Bronchial epithelial cell (primary cell): ENCODE measurements around the gene VPS26C. TPM values are rescaled to one million over a fixed set of nuclear protein-coding genes. Genes with fewer than 3 reads are reported as not detected.
"Not testable (repeated sequence)": the region's sequence is repeated elsewhere in the genome, so short reads cannot be mapped to it uniquely, and the experiment has no call there.

Experiments
- DNase-seq: peaks from one replicate; pipeline ENCODE4 v3.0.0-alpha.2; 2010; ENCODE audit warnings: low read depth
- FAIRE-seq: peaks from 2 replicates; lab custom pipeline; 2011; peaks lifted over from hg19 to GRCh38; lab: Jason Lieb, UNC
- H3K27me3 ChIP-seq: 2 replicates; pipeline ENCODE4 v1.5.1; 2011; ENCODE audit warnings: low read length; ENCODE audit not compliant: control insufficient read depth, insufficient read depth
- H3K36me3 ChIP-seq: 2 replicates; pipeline ENCODE4 v1.5.1; 2011; ENCODE audit warnings: low read length; ENCODE audit not compliant: control insufficient read depth, insufficient read depth
- H3K4me3 ChIP-seq: 2 replicates; pipeline ENCODE4 v1.5.1; 2011; ENCODE audit warnings: mild to moderate bottlenecking, low read depth, low read length, control low read depth
- CTCF ChIP-seq: IDR thresholded peaks from 2 replicates; pipeline ENCODE4 v1.5.1; 2011; ENCODE audit warnings: mild to moderate bottlenecking, moderate library complexity, low read length, control low read depth, inconsistent platforms; ENCODE audit not compliant: insufficient read depth, severe bottlenecking
- total RNA-seq: library from RNA; depleted of rRNA; stranded (reverse); fragments of >200 nt; gene quantifications from 2 replicates; pipeline ENCODE4 v1.2.1, GENCODE V29; 2014

The VPS26C gene
- total RNA-seq: 50.4 and 50.5 TPM in 2 replicates

- H3K27me3 ChIP-seq: no peaks in the 10 kb centered on the region
- TF ChIP-seq CTCF: no peak
- DNase-seq (peak; percentile 98), FAIRE-seq (no peak)
- H3K4me3 ChIP-seq: peak within 1 kb of the TSS; percentile 71
- peaks cover 1% of the 10 kb centered on the region for H3K36me3 ChIP-seq
These were observed at the start of gene VPS26C for GRCh38 chr21:37267269-37268185. Gene VPS26C, minus strand, starts transcription at chr21:37267334. Its CDS starts 40 bp downstream, at chr21:37267294.

- FAIRE-seq, H3K4me3 ChIP-seq, DNase-seq, H3K27me3 ChIP-seq, H3K36me3 ChIP-seq: not testable (repeated sequence)
These were observed 48.9 kb upstream of the VPS26C start for GRCh38 chr21:37316072-37316471.

DNA sequence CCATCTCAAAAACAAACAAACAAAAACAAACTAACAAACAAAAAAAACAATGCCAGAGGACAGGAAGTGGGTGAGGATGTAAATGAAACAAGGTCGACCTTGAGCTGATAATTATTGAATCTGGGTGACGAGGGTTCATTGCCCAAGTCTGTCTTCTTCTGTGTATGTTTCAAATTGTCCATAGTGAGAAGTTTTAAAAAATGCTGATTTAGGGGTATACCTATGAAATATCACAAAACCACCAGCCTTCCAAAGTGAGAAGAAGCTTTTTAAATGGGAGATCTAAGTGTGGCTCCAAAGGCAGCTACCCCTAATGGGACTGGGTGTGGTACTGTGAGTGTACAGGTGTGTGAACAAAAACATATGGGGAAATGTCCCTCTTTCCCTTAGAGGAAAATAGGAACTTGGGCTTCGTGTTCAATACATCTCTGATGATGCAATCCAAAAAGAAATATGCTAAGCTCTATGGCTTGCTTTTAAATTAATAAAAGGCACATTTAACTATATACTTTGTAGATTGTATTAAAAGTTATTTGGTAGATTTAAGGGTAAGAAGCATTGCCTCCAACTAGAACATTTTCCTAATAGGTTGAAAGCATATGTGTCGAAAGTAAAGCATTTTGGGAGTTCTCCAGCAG, 33.1 kb upstream of the VPS26C start:
- TF ChIP-seq CTCF: no peak
- DNase-seq: no peak
- FAIRE-seq: no peak
- H3K36me3 ChIP-seq: no peaks in the 10 kb centered on the region
- no peaks in the 10 kb centered on the region for H3K27me3 ChIP-seq
- no peak overlapping the region for H3K4me3 ChIP-seq

DNA sequence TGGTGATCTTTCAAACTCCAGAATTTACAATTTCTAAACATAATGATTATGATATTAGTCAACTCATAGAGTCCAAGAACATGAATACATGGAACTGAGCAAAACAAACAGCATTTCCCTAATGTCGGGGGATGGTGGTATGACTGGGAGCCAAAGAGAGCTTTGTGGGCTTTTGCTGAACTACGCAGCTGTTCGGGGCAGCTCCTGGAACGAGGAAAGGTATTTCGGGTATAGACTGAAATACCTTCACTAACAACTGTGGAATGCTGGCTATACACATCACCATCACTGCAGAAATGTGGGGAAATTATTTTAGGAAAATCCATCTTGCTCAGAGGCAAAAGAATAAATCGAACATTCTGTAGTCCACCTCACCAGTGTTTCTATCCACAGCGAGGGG, 30.2 kb upstream of the VPS26C start:
- Histone ChIP-seq H3K4me3 (no peak overlapping the region), H3K27me3 (no peaks in the 10 kb centered on the region), H3K36me3 (no peaks in the 10 kb centered on the region)
- DNase-seq (no peak), FAIRE-seq (no peak)
- TF ChIP-seq CTCF: no peak

GRCh38 chr21:37294679-37295078, 27.5 kb upstream of the VPS26C start:
- H3K27me3 ChIP-seq: no peaks in the 10 kb centered on the region
- H3K36me3 ChIP-seq: no peaks in the 10 kb centered on the region
- DNase-seq (no peak), FAIRE-seq (no peak)
- H3K4me3 ChIP-seq: no peak overlapping the region
- no peak for TF ChIP-seq CTCF

GRCh38 chr21:37292941-37293340, 25.8 kb upstream of the VPS26C start:
- Histone ChIP-seq H3K4me3 (no peak overlapping the region), H3K27me3 (no peaks in the 10 kb centered on the region), H3K36me3 (no peaks in the 10 kb centered on the region)
- FAIRE-seq: no peak
- DNase-seq: no peak
- no peak for TF ChIP-seq CTCF
